DOHH2 (cell line): Measurements from ENCODE around the gene ASPDH.

Experiments
- H3F3A ChIP-seq: fragments of 200-600 bp; sonication (generic), shearing (Covaris generic); 2 replicates; pipeline ENCODE4 v1.6.0; 2016; ENCODE audit warnings: antibody characterized with exemption, mild to moderate bottlenecking; ENCODE audit not compliant: control insufficient read depth, insufficient read depth
- H3K27ac ChIP-seq: fragments of 200-600 bp; sonication (generic); 2 replicates; pipeline ENCODE4 v1.5.1; 2014; ENCODE audit warnings: low read depth, mild to moderate bottlenecking, low read length, moderate library complexity
- H3K27me3 ChIP-seq: fragments of 200-600 bp; sonication (generic); 2 replicates; pipeline ENCODE4 v1.6.1; 2014; ENCODE audit warnings: mild to moderate bottlenecking, low read length, mixed read lengths; ENCODE audit not compliant: control insufficient read depth
- H3K36me3 ChIP-seq: fragments of 200-600 bp; sonication (generic); 2 replicates; pipeline ENCODE4 v1.6.1; 2014; ENCODE audit warnings: mild to moderate bottlenecking, low read length, moderate library complexity, mixed read lengths; ENCODE audit not compliant: control insufficient read depth
- H3K4me1 ChIP-seq: fragments of 200-600 bp; sonication (generic); 2 replicates; pipeline ENCODE4 v1.6.1; 2014; ENCODE audit warnings: mild to moderate bottlenecking, low read length, mixed read lengths; ENCODE audit not compliant: control insufficient read depth
- H3K4me2 ChIP-seq: fragments of 200-600 bp; sonication (generic); 2 replicates; pipeline ENCODE4 v1.6.0; 2014; ENCODE audit warnings: mild to moderate bottlenecking, low read length, moderate library complexity
- H3K4me3 ChIP-seq: fragments of 200-600 bp; sonication (generic); 2 replicates; pipeline ENCODE4 v1.5.1; 2014; ENCODE audit warnings: mild to moderate bottlenecking, low read length, mixed read lengths
- H3K79me2 ChIP-seq: fragments of 200-600 bp; sonication (generic); 2 replicates; pipeline ENCODE4 v1.6.1; 2014; ENCODE audit warnings: mild to moderate bottlenecking, low read length, mixed read lengths; ENCODE audit not compliant: control insufficient read depth
- H3K9me2 ChIP-seq: fragments of 200-600 bp; sonication (generic); replicated peaks from 2 replicates; pipeline ENCODE4 v1.6.1; 2014; ENCODE audit warnings: mild to moderate bottlenecking, low read length, mixed read lengths; ENCODE audit not compliant: control insufficient read depth
- H3K9me3 ChIP-seq: fragments of 200-600 bp; sonication (generic); 2 replicates; pipeline ENCODE4 v1.6.1; 2014; ENCODE audit warnings: antibody characterized with exemption, low read length, mixed read lengths; ENCODE audit not compliant: control insufficient read depth, insufficient read depth
- H4K20me1 ChIP-seq: fragments of 200-600 bp; sonication (generic); 2 replicates; pipeline ENCODE4 v1.6.0; 2014; ENCODE audit warnings: low read depth, mild to moderate bottlenecking, antibody characterized with exemption, low read length, moderate library complexity; ENCODE audit not compliant: control insufficient read depth, insufficient read depth
- EZH2phosphoT487 ChIP-seq: fragments of 200-600 bp; sonication (generic); IDR thresholded peaks from 2 replicates; pipeline ENCODE4 v1.6.1; 2017; ENCODE audit warnings: borderline replicate concordance, mild to moderate bottlenecking, antibody characterized with exemption, low read length, moderate library complexity, mixed read lengths
- TF ChIP-seq, protein P1 (sequence below): fragments of 200-600 bp; sonication (generic); IDR thresholded peaks from one replicate; pipeline ENCODE4 v1.5.1; 2014; ENCODE audit warnings: antibody characterized with exemption, mild to moderate bottlenecking, low read depth, low read length; ENCODE audit not compliant: poor library complexity, severe bottlenecking

ASPDH gene

DNA sequence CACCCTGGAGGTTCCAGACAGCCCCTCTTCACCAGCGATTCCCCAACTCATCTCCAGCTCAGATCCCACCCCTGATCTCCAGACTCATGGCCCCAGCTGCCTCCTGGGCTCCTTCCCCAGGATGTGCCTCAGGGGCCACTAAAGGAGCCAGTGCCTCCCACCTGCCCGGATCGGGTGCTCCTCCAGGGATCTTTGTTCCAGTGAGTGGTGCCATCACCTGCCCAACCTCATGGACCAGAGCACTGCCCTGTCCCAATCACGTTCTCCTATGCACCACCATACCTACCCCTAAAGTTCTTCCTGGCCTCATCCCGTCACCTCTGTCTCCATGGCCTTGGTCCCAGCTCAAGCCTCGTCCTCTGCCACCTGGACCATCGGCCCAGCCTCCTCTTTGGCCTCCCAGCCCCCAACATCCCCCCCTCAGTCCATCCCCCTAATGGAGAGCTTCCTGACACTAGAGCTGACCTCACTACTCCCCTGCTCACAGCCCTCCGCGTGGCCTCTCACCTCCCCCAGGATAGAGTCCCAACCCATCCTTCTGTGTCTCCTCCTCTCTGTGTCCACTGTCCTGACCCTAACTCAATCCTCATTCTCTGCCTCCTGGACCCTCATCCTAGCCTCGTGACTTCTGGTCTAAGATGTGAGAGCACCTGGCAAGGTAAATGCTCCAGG, 28.3 kb downstream of the ASPDH start:
- Histone ChIP-seq H3K27ac (no peak overlapping the region), H3F3A (0 out of 2 replicates have a peak, but pooled peaks cover 5% of the 10 kb centered on the region), H3K4me3 (no peak overlapping the region), H3K36me3 (peaks cover 38% of the 10 kb centered on the region), H3K9me3 (peaks cover 8% of the 10 kb centered on the region; the same call in 1 of the 2 replicates), H3K9me2 (no peaks in the 10 kb centered on the region), H3K79me2 (no peaks in the 10 kb centered on the region; the same call in 1 of the 2 replicates), H3K4me2 (no peak overlapping the region), H3K27me3 (no peaks in the 10 kb centered on the region), H4K20me1 (no peaks in the 10 kb centered on the region), H3K4me1 (peaks cover 19% of the 10 kb centered on the region)
- TF ChIP-seq, protein P1, sequence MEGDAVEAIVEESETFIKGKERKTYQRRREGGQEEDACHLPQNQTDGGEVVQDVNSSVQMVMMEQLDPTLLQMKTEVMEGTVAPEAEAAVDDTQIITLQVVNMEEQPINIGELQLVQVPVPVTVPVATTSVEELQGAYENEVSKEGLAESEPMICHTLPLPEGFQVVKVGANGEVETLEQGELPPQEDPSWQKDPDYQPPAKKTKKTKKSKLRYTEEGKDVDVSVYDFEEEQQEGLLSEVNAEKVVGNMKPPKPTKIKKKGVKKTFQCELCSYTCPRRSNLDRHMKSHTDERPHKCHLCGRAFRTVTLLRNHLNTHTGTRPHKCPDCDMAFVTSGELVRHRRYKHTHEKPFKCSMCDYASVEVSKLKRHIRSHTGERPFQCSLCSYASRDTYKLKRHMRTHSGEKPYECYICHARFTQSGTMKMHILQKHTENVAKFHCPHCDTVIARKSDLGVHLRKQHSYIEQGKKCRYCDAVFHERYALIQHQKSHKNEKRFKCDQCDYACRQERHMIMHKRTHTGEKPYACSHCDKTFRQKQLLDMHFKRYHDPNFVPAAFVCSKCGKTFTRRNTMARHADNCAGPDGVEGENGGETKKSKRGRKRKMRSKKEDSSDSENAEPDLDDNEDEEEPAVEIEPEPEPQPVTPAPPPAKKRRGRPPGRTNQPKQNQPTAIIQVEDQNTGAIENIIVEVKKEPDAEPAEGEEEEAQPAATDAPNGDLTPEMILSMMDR: no peak

- H3K9me2 ChIP-seq: no peaks in the 10 kb centered on the region
- no peak overlapping the region for H3K4me2 ChIP-seq
- H3K27me3 ChIP-seq: no peaks in the 10 kb centered on the region
- H3K9me3 ChIP-seq: peaks cover 13% of the 10 kb centered on the region; the same call in 1 of the 2 replicates
- peaks cover 24% of the 10 kb centered on the region for H3K79me2 ChIP-seq
- H3K36me3 ChIP-seq: peaks cover 63% of the 10 kb centered on the region
- H3K4me1 ChIP-seq: peaks cover 10% of the 10 kb centered on the region
- peaks cover 2% of the 10 kb centered on the region for H4K20me1 ChIP-seq
- no peak overlapping the region for H3K27ac ChIP-seq
- TF ChIP-seq EZH2phosphoT487: no peak
- TF ChIP-seq, protein P1: no peak
- no peaks in the 10 kb centered on the region for H3F3A ChIP-seq
- H3K4me3 ChIP-seq: no peak overlapping the region
These were observed 30.8 kb downstream of the ASPDH start for GRCh38 chr19:50482916-50483315.

DNA sequence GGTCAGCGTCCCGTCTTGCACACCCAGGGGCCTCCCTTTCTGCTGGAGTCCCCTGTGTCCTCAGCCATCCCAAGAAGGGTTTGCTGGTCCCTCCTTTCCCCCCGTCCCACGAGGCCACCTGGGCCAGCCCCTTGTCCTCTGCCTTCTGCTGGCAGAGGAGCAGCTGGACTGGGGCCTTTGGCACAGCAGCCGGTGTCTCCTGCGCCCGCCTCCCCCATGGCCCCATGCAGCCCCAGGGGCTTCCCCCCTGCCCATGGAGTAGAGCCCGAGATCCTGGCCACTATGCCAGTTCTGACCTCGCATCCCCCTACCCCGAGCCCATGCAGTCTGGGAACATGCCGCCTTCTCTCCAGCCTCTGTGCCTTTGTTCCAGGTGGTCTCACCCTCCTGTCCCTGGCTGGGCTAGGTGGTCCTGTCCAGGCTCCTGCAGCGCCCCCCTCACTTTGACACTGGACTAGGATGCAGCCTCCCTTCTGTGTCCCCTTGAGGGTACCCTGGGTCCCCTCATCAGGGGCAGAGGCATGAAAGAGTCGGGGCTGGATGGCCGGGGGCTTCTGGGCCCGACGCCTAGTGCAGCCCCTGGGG, 31.4 kb downstream of the ASPDH start:
- Histone ChIP-seq H3K79me2 (peaks cover 29% of the 10 kb centered on the region), H3K9me2 (no peaks in the 10 kb centered on the region), H3K27me3 (no peaks in the 10 kb centered on the region), H3K9me3 (peaks cover 14% of the 10 kb centered on the region; the same call in 1 of the 2 replicates), H3K4me3 (no peak overlapping the region), H4K20me1 (peaks cover 7% of the 10 kb centered on the region), H3K27ac (no peak overlapping the region), H3F3A (no peaks in the 10 kb centered on the region), H3K36me3 (peaks cover 69% of the 10 kb centered on the region), H3K4me1 (peaks cover 10% of the 10 kb centered on the region), H3K4me2 (no peak overlapping the region)
- TF ChIP-seq, protein P1: no peak
- TF ChIP-seq EZH2phosphoT487: no peak
